Islet of Langerhans (tissue), 1 donor: ENCODE results near the gene KRT2.

ENCODE experiments used
- FAIRE-seq: peaks from one replicate; lab custom pipeline; 2011; peaks lifted over from hg19 to GRCh38; lab: Jason Lieb, UNC

The KRT2 gene

DNA sequence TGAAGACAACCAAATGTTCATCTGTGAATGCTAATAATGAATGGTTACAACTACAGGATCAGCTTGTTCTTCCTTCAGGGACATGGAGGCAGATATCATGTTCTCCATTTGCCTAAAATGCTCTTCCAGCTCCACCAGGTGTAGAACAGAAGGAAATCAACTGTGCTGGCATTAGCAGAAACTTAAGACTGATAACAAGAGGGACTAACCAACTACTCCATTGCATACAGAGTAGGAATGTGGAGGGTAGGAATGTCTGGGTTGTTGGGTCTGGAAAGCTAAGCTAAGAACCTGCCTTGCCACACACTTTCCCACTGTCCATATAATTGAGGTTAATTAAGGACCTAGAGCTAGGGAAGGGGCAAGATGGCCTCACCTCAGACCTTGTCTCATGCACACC lies 11.4 kb upstream of the KRT2 start:
- no peak for FAIRE-seq

DNA sequence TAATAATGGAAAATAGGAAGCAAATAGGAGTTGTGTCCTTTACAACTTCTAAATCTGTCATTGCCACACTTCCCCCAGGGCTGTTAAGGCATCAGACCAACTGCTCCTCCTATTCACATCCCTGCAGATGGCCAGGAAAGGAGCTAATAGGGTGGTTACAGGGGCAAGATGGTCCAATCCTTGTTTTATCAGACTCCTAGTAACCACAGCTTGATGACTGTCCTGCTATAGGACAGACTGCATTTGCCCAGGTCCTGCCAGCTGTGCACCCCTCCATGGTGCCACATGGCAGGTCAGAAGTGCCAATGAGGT lies 10.9 kb upstream of the KRT2 start:
- FAIRE-seq: no peak

DNA sequence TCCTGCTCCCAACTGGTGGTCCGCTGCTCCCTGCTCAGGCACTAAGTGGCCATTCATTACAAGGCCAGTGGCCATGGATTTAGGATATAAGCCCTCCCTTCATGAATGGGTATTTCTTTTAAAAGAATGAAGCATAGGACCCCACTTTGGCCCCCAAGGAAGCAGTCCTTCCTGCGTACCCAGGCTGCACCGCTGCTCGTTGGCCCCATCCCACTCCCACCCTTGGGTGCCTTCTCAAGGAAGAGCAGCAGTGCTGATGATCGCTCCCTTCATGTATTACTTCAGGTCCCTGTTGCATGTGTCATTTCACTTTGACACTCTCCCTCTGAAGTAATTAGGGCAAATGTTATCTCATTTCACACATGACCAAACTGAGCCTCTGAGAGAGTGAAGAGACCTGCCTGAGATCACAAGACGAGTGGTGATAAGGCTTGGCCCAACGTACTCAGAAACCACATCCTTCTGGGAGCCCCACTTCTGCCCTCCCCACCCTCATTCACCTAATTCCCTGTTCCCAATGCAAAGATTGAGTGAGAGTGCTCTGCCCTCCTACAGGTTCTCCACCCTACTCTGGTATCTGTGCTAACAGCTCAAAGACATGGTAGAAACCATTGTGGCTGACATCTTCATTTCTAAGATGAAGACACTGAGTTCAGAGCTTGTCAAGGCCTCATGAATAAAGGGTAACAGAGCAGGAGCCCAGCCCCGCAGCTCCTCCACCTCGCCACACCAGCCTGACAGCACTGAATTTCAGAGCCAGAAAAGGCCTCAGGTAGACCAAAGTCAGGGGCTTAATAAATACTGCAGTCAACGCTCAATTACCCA lies 10.3 kb upstream of the KRT2 start:
- no peak for FAIRE-seq

DNA sequence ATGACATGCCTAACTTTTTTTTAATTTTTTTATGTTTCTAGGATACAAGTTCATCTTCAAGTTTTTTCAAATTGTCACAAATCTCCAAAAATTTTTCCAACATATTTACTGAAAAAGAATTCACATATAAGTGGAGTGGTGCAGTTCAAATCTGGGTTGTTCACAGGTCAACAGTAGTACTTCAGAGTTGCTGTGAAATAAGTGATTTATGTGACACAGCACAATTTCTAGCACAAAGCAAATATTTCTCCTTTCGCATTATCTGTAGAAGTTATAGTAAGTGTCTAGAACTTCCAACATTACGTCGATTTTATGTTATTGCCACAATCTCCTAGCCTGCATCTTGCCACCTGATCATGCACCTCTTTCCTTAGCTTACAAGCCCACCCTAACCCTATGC lies 9.7 kb upstream of the KRT2 start:
- FAIRE-seq: no peak

DNA sequence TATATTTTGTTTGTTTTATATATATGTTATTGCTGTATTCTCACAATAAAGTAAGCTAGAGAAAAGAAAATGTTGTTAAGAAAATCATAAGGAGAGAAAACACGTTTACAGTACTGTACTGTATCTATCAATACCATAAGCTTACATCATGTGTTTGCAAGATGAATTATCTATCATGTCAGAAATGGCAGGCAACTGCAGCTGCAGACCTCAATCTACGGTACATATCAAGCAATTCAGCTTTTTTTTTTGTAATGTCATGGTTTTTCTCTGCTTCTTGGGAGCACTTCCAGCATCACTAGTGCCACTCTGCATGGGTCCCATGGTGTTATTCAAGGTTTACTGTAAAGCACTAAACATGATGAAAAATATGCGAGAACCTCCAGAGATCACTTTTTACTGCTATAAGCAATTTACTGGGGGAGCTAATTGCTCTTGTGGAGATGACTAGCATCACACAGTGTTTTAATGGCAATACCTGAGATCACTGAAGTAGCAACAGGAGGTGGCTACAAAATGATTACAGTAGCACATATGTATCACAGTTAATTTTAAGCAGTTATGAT lies 9.0 kb upstream of the KRT2 start:
- FAIRE-seq: no peak

DNA sequence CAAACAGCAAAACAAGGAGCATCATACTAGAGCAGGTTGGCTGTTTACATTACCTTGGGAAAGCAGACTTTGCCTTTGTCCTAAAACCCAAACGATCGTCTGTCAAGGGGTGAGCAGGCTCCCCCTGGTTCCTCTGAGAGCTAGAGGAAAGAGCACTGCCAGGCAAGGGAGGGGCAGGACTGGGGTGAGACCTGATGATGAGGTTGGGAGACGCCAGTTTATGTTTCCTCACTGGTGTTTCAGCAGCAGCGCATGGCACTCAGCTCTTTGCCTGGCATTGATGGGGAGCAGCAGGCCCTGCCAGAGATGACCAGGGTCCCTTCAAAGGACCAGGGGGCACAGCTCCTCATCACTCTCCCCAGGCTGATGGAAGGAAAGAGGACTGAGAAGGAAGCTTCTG lies 7.9 kb upstream of the KRT2 start:
- FAIRE-seq: no peak

DNA sequence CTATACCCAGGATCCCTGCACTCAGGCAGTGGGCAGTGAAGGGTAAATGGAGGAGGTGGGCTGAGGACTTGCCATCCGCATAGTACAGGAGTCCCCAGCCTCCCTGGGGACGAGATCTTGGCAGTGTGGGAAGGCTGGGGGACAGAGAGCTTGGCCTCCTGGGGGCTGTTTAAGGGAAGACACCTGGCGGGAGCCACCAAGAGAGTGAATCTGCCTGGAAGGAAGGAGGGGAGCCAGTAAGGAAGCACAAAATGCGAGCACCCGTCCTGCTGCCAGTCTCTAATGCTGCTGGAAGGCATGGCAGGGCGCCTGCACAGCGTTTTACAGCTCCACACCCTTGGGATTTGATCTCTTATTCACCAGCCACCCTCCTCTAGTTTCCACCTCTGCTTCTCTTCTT lies 7.4 kb upstream of the KRT2 start:
- FAIRE-seq: no peak

DNA sequence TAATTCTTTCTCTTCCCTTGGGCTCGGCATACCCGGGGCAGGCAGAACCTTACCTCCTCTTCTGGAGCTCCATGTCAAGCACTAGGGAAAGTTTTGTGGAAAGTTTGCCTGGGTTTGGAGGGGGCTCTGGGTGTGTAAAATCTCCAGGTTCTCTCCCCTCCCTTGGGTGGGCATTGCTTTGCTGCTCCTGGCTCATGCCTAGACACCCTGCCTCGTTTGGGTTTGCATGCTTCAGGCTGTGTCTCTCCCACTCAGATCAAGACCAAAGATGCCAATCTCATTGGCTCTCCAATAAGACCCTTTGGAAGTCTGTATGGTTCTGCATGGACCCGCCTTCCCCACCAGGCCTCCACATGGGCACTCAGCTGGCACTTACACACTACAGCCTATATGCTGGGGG lies 6.2 kb upstream of the KRT2 start:
- no peak for FAIRE-seq

DNA sequence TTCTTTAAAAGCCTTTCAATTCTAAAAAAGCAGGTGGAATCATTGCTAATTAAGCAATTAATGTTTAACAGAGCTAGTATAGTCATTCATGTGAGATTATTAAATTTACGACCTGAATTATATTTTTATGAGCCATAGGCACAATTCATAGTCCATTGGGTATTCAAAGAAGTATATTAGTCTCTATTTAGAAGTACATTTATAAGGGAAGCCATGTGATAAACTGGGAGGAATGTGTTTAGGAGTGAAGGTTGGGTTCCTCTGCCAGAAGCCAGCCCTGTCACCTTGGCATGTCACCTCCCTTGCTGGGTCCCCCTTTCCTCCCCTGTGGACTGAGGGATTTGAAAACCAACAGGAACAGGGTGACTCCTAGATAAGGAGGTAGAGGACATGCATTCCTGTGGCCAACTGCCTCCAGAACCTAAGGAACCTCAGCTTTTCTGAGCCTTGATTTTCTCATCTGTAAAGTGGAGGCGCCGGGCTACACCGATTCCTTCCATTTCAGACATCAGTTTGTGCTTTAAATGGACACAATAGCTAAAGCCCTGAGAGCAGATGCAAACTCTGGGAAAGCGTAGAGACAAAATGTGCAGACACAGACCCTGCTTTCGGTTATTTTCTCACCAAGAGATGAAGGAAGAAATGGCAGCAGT lies 5.4 kb upstream of the KRT2 start:
- no peak for FAIRE-seq

DNA sequence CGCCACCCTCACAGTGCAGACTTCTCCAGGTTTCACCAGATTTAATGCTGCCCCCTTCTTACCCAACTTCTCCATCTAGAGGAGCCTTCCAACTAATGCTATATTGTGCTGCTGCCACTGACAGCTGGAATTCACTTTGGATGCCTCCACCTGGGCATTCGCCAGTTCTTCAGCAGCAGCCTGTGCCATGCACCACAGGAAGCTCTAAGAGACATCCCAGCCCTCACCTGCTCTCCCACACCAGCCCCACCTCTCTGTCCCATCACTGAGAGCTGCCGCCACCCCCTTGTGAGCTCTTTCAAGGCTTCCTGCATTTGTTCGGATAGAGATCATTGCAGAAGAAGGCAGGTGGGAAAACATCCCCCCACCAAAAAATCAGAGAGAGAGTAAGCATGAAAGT lies 4.6 kb upstream of the KRT2 start:
- no peak for FAIRE-seq

DNA sequence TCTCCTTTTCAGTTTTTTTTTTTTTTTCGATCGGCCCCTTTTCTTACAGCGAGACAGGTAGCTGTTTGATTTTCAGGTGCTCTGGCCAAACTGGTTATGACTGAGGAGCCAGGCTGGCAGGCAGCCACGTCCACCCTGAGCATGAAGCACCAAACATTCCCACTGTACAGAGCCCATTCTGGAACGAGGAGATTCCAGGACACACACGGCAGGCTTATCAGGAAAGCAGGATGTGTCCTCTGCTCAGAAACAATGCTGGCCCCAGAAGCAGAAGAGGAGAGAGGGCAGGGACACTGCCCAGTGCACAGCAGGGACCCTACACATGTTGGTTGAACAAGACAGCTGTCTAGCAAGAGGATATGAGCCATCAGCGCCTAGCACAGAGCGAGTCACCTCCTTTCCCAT lies 3.7 kb upstream of the KRT2 start:
- FAIRE-seq: no peak

DNA sequence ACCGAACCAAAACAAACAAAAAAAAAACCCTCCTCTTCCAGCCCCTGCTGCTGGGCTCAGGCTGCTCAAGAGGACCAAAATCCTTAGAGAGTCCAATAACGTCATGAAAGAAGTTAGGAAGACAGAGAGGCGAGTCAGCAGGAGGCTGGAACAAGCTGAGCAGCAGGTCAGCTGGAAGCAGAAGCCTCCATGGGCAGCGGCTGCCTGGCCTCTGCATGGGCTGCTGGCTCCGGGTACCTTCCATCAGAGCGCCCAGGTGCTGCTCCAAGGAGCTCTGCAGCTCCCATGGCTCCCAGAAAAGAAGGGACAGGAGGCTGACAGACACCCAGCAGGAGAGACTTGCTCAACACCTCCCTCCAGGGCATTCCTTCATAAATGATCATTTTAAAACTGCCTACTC lies 3.2 kb upstream of the KRT2 start:
- no peak for FAIRE-seq

DNA sequence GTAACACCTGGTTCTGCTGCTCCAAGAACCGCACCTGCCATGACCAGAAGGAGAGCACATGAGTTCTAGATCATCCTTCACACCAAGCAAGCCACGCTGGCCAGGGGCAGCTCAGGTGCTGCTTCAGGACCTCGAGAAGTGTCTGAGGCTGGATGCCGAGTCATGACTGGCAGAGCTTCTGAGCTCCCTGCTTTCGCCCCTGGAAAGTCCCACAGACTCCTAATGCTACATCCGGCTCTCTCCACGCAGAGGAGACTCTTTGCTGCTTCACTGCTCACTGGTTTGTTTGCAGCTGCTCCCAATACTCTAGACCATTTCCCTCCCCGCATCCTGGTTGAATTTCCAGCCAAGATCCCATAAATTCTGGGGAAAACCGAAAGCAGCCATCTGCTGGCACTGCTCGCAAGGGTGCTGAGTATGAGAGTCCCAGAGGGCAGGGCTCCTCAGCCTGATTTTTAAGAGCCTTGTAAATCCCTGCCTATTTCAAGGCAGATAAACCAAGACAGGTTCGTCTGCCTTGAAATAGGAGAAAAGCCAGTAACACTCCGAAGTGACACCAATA lies 1.4 kb downstream of the KRT2 start:
- no peak for FAIRE-seq

DNA sequence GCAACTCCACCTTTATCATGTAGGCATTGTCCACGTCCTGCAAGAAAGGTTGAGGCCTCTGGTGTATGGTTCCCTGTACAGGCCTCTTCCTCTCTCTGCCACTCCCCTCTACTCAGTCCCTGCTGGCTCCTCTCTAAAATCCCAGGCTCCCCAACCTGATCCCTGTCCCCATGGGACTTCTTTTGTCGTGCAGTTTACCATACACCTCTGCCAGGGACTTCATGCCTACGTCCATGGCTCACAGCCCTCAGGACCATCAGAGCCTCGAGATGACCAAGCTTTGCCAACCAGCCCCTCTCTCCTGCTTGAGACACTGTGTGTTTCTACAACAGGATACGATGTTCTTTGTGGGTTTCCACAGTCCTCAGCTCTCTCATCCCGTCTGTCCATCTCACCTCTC lies 2.9 kb downstream of the KRT2 start:
- FAIRE-seq: no peak

DNA sequence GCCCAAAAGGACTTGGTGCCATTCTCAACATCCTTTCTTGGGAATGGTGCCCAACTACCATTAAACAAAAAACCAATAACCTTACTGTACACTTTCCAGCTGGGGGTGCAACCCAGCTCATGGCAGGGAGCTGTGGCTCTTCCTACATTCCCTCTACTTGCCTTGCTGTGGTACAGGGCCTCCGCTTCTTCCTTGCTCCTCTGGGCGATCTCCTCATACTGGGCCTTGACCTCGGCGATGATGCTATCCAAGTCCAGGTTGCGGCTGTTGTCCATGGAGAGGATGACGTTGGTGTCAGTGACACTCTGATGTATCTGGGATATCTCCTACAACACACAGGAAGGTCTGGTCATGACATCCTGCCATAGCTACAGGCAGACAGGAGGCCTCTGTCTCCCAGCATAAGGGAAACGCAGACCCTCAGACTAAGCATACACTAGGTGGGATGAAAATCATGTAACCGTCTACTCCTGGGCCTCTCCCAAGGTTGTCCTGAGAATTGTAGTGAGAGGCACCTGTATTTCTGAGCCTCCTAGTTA lies 3.9 kb downstream of the KRT2 start:
- no peak for FAIRE-seq

DNA sequence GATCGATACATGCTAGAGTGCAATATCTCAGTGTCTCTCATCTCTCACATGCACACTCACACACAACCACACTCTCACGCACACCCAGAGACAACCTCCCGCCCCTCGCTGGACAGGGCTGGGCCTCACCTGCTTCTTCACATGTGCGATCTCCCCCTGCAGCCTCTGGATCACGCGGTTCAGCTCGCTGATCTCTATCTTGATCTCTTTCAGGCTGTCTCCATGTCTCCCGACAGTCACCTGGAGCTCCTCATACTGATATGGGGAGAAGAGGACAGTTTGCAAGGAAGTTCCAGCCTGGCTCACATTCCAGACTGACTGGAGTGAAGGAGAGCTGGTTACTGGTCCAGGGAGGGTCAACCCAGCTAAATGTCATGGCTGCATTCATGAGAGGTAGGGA lies 4.4 kb downstream of the KRT2 start:
- FAIRE-seq: no peak

DNA sequence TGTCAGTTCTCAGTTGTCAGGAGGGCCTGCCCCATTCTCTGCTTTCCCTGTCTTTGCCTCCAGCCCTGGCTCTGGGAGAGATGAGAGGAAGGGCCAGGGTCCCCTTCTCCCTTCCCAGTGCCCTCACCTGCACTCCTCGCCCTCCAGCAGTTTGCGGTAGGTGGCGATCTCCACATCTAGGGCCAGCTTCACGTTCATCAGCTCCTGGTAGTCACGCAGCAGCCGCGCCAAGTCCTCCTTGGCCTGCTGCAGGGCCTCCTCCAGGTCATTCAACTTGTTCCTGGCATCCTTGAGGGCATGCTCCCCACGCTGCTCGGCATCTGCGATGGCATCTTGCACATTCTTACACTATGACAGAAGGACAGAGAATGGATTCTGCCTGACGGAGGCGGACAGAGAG lies 5.4 kb downstream of the KRT2 start:
- no peak for FAIRE-seq

DNA sequence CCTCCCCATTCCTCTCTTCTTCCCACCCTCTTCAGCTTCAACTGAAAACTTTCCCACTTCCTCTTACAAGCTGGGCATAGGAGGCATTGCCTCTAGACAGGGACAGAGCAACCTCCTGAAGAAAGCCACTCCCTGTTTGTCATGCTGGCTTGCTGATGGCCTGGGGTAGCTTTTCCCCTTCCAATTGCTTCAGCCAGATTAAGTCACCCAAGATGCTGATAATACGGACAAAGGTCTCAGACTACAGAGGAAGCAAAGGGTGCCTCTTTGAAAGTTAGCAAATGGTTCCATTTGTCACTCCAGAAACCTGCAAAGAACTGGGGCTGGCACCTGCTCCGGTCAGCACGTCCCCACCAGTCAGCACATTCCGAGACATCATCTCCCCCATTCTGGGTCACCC lies 6.0 kb downstream of the KRT2 start:
- no peak for FAIRE-seq

DNA sequence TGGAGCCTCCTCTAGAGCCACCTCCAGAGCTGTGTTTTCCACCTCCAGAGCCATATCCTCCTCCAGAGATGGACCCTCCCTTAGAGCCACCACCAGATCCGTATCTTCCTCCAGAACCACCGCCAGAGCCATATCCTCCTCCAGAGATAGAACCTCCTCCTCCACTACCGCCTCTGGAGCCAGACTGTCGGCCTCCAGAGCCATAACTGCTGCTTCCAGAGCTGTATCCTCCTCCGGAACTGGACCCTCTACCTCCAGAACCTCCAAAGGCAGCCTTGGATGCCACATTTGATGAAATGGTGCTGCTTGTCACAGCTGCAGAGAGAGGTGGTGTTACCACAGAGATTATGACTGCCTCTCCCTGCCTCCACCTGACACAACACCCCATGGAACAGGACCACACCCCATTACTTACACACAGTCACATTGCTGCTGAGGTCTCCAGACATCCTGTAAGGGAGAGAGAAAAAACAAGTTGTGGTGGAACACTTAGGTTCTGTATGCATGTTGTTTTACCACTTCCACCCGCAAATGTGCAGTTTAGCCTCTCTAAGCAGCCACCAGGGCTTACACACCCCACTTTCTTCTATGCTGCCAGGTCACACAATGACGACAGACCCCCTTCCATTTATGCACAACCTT lies 6.8 kb downstream of the KRT2 start:
- no peak for FAIRE-seq

DNA sequence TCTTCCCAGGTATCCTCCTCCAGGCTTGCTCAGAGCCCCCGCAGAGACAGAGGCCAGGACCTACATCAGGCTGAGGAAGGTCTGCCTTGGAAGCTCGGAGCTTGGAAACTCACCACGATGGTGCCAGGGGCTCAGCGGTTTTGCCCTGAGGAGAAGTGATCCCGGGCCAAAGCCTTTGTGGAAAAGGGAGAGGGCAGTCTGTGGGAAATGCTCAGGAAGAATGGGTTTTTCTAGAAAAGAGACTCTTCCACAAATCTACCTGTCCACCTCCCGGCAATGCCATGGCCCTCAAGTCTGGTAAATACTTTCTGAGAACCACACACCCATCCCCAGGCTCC lies 8.0 kb downstream of the KRT2 start:
- FAIRE-seq: no peak

DNA sequence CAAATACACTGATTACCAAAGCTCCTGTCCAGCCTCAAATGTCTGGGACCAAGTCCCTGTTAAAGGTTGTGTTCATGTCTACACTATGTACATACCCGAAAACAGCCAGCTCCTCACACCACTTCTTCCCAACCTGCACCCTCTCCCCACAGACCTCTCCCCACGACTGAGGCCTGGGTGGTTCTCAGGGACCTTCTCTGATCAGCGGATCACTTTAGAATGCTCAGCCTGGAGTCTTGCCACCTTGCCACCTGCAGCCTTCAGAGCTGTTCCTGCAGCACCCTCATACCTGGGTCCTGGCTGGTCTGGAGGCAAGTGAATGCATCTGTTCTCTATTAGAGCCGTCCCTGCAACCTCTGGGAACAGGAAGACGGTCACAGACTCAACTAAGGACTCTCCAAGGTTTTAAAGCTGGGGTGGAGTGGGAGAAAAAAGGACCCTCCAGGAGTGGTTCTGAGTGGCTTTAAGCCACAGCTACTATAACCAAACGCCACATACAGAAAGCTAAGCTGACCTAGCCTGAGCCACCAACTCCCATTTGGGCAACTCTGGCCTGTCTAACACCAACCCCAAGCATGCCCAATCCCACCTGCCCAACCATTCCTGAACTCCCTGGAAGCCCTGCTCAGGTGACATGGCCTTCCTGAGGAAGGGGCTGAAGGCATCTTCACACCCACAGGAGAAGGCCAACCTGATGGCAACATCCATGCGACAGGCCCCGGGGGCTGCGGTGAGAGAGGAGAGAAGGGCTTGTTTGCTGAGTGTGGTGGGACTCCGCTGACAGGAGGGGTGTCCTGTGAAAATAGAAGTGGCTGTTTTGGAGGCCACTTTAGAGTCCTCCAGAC lies 8.6 kb downstream of the KRT2 start:
- FAIRE-seq: no peak

DNA sequence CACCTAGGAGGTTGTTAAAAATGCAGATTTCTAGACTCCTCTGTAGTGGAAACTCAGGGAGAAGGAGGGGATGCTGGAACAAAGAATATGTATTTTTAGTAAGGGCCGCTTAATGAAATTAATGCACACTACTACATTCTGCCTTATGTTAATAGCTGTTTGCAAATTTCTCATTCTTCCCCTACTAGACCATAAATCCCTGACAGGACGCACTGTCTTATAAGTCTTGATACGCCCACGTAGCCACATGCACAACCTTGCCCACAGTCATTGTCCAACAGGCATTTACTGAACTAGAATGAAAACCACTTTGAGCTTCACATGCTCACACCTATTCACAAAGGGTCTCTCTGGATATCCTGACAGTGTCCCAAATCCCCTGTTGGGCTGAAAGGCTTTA lies 10.5 kb downstream of the KRT2 start:
- no peak for FAIRE-seq
